IMR-90 (cell line): ENCODE measurements around the gene WNT4.

Source experiments
- BHLHE40 ChIP-seq: fragments of 150-350 bp; IDR thresholded peaks from 2 replicates; pipeline ENCODE4 v1.6.1; 2016; ENCODE audit warnings: mild to moderate bottlenecking, low read depth, low read length
- CEBPB ChIP-seq: IDR thresholded peaks from 2 replicates; pipeline ENCODE4 v1.6.1; 2012; ENCODE audit warnings: low read depth, low read length, improper control_type of control experiment
- CTCF ChIP-seq: conservative IDR thresholded peaks from 2 replicates; pipeline ENCODE4 v1.5.1; 2012; ENCODE audit warnings: mild to moderate bottlenecking, low read depth, low read length, improper control_type of control experiment
- ELK1 ChIP-seq: fragments of 150-350 bp; IDR thresholded peaks from 2 replicates; pipeline ENCODE4 v1.6.1; 2016; ENCODE audit warnings: low read depth, mild to moderate bottlenecking, low read length, moderate library complexity, borderline replicate concordance
- FOS ChIP-seq: fragments of 150-350 bp; IDR thresholded peaks from 2 replicates; pipeline ENCODE4 v1.6.1; 2016; ENCODE audit warnings: low read depth, low read length
- MAFK ChIP-seq: IDR thresholded peaks from 2 replicates; pipeline ENCODE4 v1.6.1; 2012; ENCODE audit warnings: low read depth, low read length, improper control_type of control experiment
- MXI1 ChIP-seq: IDR thresholded peaks from 2 replicates; pipeline ENCODE4 v1.6.1; 2012; ENCODE audit warnings: low read depth, mild to moderate bottlenecking, low read length, moderate library complexity, borderline replicate concordance
- POLR2A ChIP-seq: IDR thresholded peaks from 2 replicates; pipeline ENCODE4 v1.6.1; 2012; ENCODE audit warnings: mild to moderate bottlenecking, low read depth, low read length
- RAD21 ChIP-seq: IDR thresholded peaks from 2 replicates; pipeline ENCODE4 v1.6.1; 2012; ENCODE audit warnings: low read length, improper control_type of control experiment
- RCOR1 ChIP-seq: IDR thresholded peaks from 2 replicates; pipeline ENCODE4 v1.6.1; 2012; ENCODE audit warnings: mild to moderate bottlenecking, low read length, improper control_type of control experiment; ENCODE audit not compliant: insufficient replicate concordance
- RFX5 ChIP-seq: IDR thresholded peaks from 2 replicates; pipeline ENCODE4 v1.8.0; 2012; ENCODE audit warnings: low read depth, mild to moderate bottlenecking, low read length, moderate library complexity
- SMC3 ChIP-seq: fragments of 150-350 bp; IDR thresholded peaks from 2 replicates; pipeline ENCODE4 v1.6.1; 2016; ENCODE audit warnings: low read depth, mild to moderate bottlenecking, antibody characterized with exemption, low read length, moderate library complexity

- TF ChIP-seq RAD21 (no peak), POLR2A (no peak), MXI1 (no peak), CTCF (no peak), SMC3 (no peak), CEBPB (no peak), ELK1 (no peak), RCOR1 (no peak), RFX5 (no peak), MAFK (no peak), FOS (no peak), BHLHE40 (no peak)
These were observed 35.8 kb downstream of the WNT4 start for GRCh38 chr1:22107126-22107525.
